A549 (cell line): Measurements from ENCODE around the gene PCBP3. TPM values are rescaled to one million over a fixed set of nuclear protein-coding genes. Genes with fewer than 3 reads are reported as not detected.
A peak's percentile ranks its signal among the peaks of the same experiment; 100 is the strongest.

Experiments used
- ATAC-seq, 2 experiments: fragments of 200-7000 bp in 1 of 2; fragments of >200 bp in 1 of 2; cut with Nextera tagmentation in 1 of 2; cut with Tn5 transposase in 1 of 2; 3 replicates each; pipeline versions ENCODE4 v1.8.0 to v1.9.1; 2018 to 2020; ENCODE audit warnings: mild to moderate bottlenecking in 1 of 2, moderate library complexity in 1 of 2
- CTCF ChIA-PET: fragments of 300-600 bp; sonication (Branson Sonifier 250); formaldehyde crosslinking; extraction: SDS; loops from one replicate; lab custom pipeline; 2021; ENCODE audit warnings: antibody characterized with exemption, inconsistent platforms; lab: Yijun Ruan, JAX
- POLR2A ChIA-PET: fragments of 350-600 bp; formaldehyde crosslinking; extraction: SDS; loops from one replicate; lab custom pipeline; 2021; ENCODE audit warnings: antibody characterized with exemption, inconsistent platforms; lab: Yijun Ruan, JAX
- DNase-seq, 2 experiments: peaks; one replicate each; pipeline versions ENCODE4 v3.0.0 to v3.0.0-alpha.2; 2011 to 2016; ENCODE audit warnings: low read depth in 1 of 2, low spot score in 1 of 2
- FAIRE-seq: peaks from 2 replicates; lab custom pipeline; 2011; peaks lifted over from hg19 to GRCh38; lab: Jason Lieb, UNC
- H3K27ac ChIP-seq, 2 experiments: fragments of >200 bp; sonication (Bioruptor Twin); formaldehyde crosslinking; 3 replicates each; pipeline ENCODE4 v1.5.1; 2016 to 2017
- H3K4me1 ChIP-seq: fragments of >200 bp; sonication (Bioruptor Twin); formaldehyde crosslinking; 3 replicates; pipeline ENCODE4 v1.6.1; 2016
- H3K4me2 ChIP-seq: fragments of >200 bp; sonication (Bioruptor Twin); formaldehyde crosslinking; 3 replicates; pipeline ENCODE4 v1.6.1; 2016
- H3K4me3 ChIP-seq: fragments of >200 bp; sonication (Bioruptor Twin); formaldehyde crosslinking; 3 replicates; pipeline ENCODE4 v1.5.1; 2016
- H3K9me3 ChIP-seq: fragments of >200 bp; sonication (Bioruptor Twin); formaldehyde crosslinking; 3 replicates; pipeline ENCODE4 v1.6.1; 2016
- CTCF ChIP-seq: fragments of >200 bp; sonication (Bioruptor Twin); formaldehyde crosslinking; IDR thresholded peaks from 3 replicates; pipeline ENCODE4 v1.5.1; 2016
- FOXS1 ChIP-seq: fragments of 250-450 bp; sonication (Bioruptor Pico); IDR thresholded peaks from 2 replicates; pipeline ENCODE4 v1.5.0; 2020; ENCODE audit warnings: mild to moderate bottlenecking, moderate library complexity
- HOXB13 ChIP-seq: fragments of 250-450 bp; sonication (Bioruptor Pico); IDR thresholded peaks from 2 replicates; pipeline ENCODE4 v1.5.0; 2020; ENCODE audit warnings: low read depth, mild to moderate bottlenecking, moderate library complexity
- JUN ChIP-seq, 2 experiments: fragments of >200 bp; sonication (Bioruptor Twin); formaldehyde crosslinking; IDR thresholded peaks; 2 replicates in 1 of 2; 3 replicates in 1 of 2; pipeline ENCODE4 v1.6.1; 2016 to 2017
- JUNB ChIP-seq: fragments of >200 bp; sonication (Bioruptor Twin); formaldehyde crosslinking; IDR thresholded peaks from 2 replicates; pipeline ENCODE4 v1.6.1; 2016
- KDM1A ChIP-seq: fragments of 200-600 bp; sonication (generic); IDR thresholded peaks from 2 replicates; pipeline ENCODE4 v1.6.1; 2016; ENCODE audit warnings: low read depth, mild to moderate bottlenecking
- MAX ChIP-seq: IDR thresholded peaks from 2 replicates; pipeline ENCODE4 v1.6.1; 2012
- PBX3 ChIP-seq: IDR thresholded peaks from 2 replicates; pipeline ENCODE4 v1.6.1; 2012
- PHF8 ChIP-seq: fragments of 200-600 bp; sonication (generic); IDR thresholded peaks from 2 replicates; pipeline ENCODE4 v1.6.1; 2016; ENCODE audit warnings: low read depth, mild to moderate bottlenecking, antibody characterized with exemption, moderate library complexity, borderline replicate concordance
- RAD21 ChIP-seq, 2 experiments: fragments of >200 bp in 1 of 2; sonication (Bioruptor Twin) in 1 of 2; formaldehyde crosslinking in 1 of 2; IDR thresholded peaks in 1 of 2; conservative IDR thresholded peaks in 1 of 2; 2 replicates in 1 of 2; 3 replicates in 1 of 2; pipeline ENCODE4 v1.6.1; 2012 to 2018; ENCODE audit warnings: inconsistent platforms in 1 of 2
- REST ChIP-seq: fragments of 200-600 bp; sonication (generic); IDR thresholded peaks from 2 replicates; pipeline ENCODE4 v1.6.1; 2016; ENCODE audit warnings: antibody characterized with exemption, mild to moderate bottlenecking, moderate library complexity
- SMC3 ChIP-seq: fragments of >200 bp; sonication (Bioruptor Twin); formaldehyde crosslinking; IDR thresholded peaks from 3 replicates; pipeline ENCODE4 v1.6.1; 2018; ENCODE audit warnings: inconsistent platforms
- TFCP2L1 ChIP-seq: fragments of 250-450 bp; sonication (Bioruptor Pico); IDR thresholded peaks from 2 replicates; pipeline ENCODE4 v1.5.0; 2021; ENCODE audit warnings: mild to moderate bottlenecking
- USF2 ChIP-seq: fragments of 450-650 bp; IDR thresholded peaks from 2 replicates; pipeline ENCODE4 v1.6.1; 2014; ENCODE audit warnings: antibody characterized with exemption
- ZSCAN20 ChIP-seq: fragments of 250-450 bp; sonication (Bioruptor Pico); IDR thresholded peaks from 2 replicates; pipeline ENCODE4 v1.8.0; 2022; ENCODE audit warnings: mild to moderate bottlenecking, moderate library complexity
- WGBS: methylation state at CpG from one replicate; pipeline ENCODE4 v1.1.6; 2017; ENCODE audit errors: missing lambda C conversion rate; 5-methylcytosine and 5-hydroxymethylcytosine counted together
- polyA plus RNA-seq, 4 experiments: library from polyadenylated mRNA; depleted of rRNA in 3 of 4; stranded (reverse); fragments of >200 nt; fragmentation: RNase III in 1 of 4; extraction: RNeasy Plus Mini Kit Qiagen cat#74134 plus additional on column Dnase treatment in 1 of 4; gene quantifications; 2 replicates in 3 of 4; 3 replicates in 1 of 4; pipeline ENCODE4 v1.2.3, GENCODE V29; 2011 to 2017

The PCBP3 gene
- polyA plus RNA-seq, 2 of the 4 experiments (the other 2 are of a cell fraction), result 0.30 to 0.34 TPM

- TF ChIP-seq PBX3, result no peak
- no peak for TF ChIP-seq TFCP2L1
- no peak for TF ChIP-seq CTCF
- TF ChIP-seq, all 56 proteins: peak for 0
Measured at GRCh38 chr21:45877821-45878469, 234.4 kb downstream of the PCBP3 start (continued).

GRCh38 chr21:45880097-45881068 is 236.9 kb downstream of the PCBP3 start:
- no peaks in the 10 kb centered on the region for H3K4me1 ChIP-seq
- POLR2A ChIA-PET, result no interaction called here
- peak; percentile 85 to 97; a peak in 5 of 6 replicates for ATAC-seq
- no peak overlapping the region for H3K4me2 ChIP-seq
- H3K9me3 ChIP-seq, result no peaks in the 10 kb centered on the region
- CTCF ChIA-PET, result interaction anchor here (0.6 to 2.6 kb wide), 8 partner anchors 9 to 742 kb away, joined by 3 to 15 read pairs (median 3); no protein-coding TSS in a partner anchor
- peak; percentile 37; the same call in 1 of the 2 replicates for TF ChIP-seq MAX
- peak; percentile 27; the same call in 1 of the 3 replicates for TF ChIP-seq SMC3
- TF ChIP-seq REST, result no peak
- TF ChIP-seq JUN (IDR thresholded peaks at IDR 0.05), result no peak
- TF ChIP-seq PHF8, result no peak
- TF ChIP-seq JUNB, result no peak
- TF ChIP-seq RAD21 (conservative IDR thresholded peaks at IDR 0.05 in 1 of 2, IDR thresholded peaks at IDR 0.05 in 1 of 2), result peak; percentile 31 to 32; a peak in 2 of 5 replicates
- no peak for TF ChIP-seq PBX3
- no peak for TF ChIP-seq ZSCAN20 (CRISPR knock-in tag)
- no peak for TF ChIP-seq FOXS1 (CRISPR knock-in tag)
- TF ChIP-seq KDM1A, result no peak
- TF ChIP-seq USF2, result no peak
- no peak for TF ChIP-seq HOXB13 (CRISPR knock-in tag)
- TF ChIP-seq CTCF, result peak; percentile 48
- WGBS, result 28% methylated on average over 21 of the region's 29 CpGs
- peak overlapping the region in 1 of 2 experiments; percentile 43; a peak in 2 of 6 replicates for H3K27ac ChIP-seq
- no peak for FAIRE-seq
- peak; percentile 62 to 68 for DNase-seq
- no peak overlapping the region for H3K4me3 ChIP-seq
